GM18870 (cell line): Measurements from ENCODE around the gene HECW1.

Experiments used
- ATAC-seq: cut with Tn5 transposase; IDR thresholded peaks from one replicate; pipeline ENCODE4 v1.9.1; 2021; ENCODE audit warnings: moderate library complexity; ENCODE audit not compliant: unreplicated experiment

The HECW1 gene

GRCh38 chr7:43528576-43529354 is 416.3 kb downstream of the HECW1 start:
- ATAC-seq = no peak

- ATAC-seq = no peak
Observed at GRCh38 chr7:43530553-43531410, 418.3 kb downstream of the HECW1 start.

DNA sequence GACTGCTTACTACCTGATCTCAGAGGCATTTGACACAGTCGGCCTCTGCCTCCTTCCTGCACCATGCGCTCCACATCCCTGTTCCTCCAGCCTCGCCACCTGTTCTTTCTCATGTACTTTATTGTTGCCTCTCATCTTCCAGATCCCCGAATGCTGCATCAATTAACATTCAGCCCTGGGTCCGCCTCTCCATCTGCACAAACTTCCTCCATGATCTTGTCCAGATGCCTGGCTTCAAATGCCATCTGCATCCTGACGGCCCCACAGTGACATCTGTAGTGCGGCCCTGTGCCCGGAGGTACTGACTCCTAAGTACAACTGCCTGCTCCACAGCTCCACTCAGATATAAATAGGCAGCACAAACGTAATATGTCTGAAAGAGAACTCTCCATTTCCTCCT is 419.3 kb downstream of the HECW1 start:
- no peak for ATAC-seq

DNA sequence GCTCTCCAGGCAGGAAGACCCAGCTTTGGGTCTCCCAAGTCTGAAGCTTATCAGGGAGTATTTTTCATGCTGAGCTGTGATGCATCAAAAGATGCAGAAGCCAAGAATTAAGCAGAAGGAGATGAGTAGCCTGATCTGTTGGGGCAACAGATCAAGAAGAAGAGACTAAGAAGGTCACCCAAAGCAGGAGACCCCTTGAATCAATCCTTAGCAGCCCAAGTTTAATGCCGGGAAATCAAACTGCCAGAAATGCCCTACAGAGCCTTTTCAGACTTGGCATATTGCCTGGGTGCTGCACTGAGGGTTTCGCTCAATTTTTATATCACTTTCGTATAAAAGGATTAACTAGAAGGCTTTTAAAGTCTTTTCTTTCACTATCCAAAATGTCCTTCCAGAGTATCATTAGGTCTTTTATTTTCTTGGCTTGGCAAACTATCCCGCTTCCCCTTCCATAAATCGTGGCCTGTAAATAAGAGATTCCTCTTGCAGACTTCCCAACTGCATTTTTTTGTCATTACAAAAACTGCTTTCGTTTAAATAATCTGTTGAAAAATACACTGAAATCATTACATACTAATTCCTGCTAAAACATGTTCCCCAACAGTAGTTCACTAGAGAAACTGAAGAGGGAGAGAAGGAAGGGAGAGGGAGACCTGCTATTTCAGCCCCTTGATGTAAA is 421.5 kb downstream of the HECW1 start:
- no peak for ATAC-seq

DNA sequence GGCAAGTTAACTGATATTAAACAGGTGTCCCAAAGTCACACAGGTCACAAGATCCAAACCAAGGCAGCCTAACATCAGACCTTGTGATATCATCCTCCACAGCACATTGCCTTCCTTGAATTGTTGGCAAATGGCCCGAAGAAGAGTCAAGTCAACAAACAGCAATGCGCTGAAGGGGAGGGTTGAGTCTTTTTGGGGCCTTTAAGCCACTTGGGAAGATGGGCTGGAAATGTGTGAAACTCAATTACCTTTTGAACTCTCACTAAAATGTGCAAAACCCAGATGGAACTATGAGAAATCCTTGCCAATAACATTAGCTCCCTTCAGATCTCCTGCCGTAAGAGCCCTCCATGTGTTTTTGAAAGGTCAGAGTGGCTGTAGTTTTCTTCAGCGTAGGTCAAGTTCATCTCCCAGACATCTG is 422.6 kb downstream of the HECW1 start:
- ATAC-seq = no peak

DNA sequence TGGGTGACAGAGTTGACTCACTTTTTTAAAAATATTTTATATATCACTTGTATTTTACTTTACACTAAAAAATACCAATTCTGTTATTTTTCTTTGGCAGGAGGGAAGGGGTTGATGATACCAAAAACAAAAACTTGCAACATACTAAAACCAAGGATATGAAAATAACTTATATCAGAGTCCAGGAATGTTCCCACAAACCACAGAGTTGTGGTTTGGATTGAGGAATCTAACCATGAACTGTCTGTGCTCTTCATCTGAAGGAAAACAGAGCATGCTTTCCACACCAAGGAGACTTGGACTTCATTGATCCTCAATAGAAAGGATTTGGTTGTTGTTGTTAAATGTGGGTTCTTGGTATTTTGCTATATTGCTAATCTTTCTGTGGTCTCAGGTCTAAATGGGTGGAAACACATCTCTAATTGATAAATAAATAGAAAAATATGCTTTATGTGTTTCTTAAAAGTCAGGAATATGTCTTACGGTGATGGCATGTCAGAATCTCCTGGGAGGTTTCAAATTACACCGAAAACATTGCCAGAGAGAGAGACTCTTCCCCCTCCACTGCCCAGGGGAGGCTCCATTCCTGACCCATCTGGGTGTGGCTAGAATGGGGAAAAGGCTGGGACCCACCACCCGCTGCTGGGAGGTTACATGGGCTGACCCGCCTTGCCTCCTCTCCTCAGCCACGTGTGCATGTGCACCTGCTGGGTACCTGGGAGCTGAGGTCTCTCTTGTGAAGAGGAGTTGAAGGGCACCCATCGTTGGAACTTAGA is 423.6 kb downstream of the HECW1 start:
- ATAC-seq = no peak

- ATAC-seq = no peak
Observed at GRCh38 chr7:43536773-43537172, 424.3 kb downstream of the HECW1 start.

GRCh38 chr7:43537765-43538403 is 425.4 kb downstream of the HECW1 start:
- no peak for ATAC-seq

DNA sequence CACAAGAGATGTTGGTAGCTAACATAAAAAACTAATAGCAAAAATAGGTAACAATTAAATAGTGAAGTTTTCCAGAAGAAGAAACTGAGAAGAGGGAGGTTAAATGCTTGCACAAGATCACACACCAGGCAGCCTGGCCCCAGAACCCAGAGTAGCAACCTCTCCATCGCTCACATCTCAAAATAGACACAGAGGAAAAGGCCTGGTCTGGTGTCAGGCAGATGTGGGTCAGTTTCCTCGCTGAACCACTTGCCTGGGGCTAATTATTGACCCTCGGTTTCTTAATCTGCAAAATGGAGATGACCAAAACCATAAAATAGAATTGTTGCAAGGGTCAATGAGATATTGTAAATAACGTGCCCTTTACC is 425.9 kb downstream of the HECW1 start:
- no peak for ATAC-seq

GRCh38 chr7:43540471-43540870 is 428.0 kb downstream of the HECW1 start:
- ATAC-seq = no peak

GRCh38 chr7:43542716-43543115 is 430.3 kb downstream of the HECW1 start:
- ATAC-seq = no peak

DNA sequence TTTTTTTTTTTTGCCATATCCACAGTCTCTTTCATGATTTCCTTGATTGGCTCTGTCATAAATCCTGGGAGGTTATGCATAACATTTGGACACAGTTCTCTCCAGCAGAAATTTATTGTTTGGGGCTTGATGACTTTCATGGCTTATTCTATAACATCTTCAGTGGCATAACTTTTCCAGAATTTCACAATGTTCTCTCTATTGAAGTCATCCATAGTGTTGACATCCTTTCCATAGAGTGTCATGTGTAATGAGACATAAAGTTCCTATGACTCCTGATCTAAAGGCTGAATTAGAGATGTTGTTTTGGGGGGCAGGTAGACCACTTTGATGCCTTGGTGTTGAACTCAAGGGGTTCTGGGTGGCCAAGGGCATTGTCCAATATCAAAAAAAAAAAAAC is 433.8 kb downstream of the HECW1 start:
- ATAC-seq = no peak

GRCh38 chr7:43550427-43550826 is 438.0 kb downstream of the HECW1 start:
- no peak for ATAC-seq

DNA sequence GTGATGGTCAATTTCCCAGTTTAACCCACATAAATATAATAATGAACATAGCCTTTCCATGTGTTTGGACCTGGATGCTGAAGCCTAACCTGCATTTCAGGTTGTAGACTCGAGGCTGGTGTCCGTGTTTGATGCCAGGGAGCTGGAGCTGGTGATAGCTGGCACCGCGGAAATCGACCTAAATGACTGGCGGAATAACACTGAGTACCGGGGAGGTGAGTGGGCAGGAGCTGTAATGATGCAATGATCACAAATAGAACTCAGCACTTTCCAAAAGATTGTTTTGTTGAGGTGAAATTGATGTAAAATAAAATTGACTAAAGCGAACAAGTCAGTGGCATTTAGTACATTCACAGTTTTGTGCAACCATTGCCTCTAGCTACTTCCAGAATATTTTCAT is 439.7 kb downstream of the HECW1 start:
- no peak for ATAC-seq

- ATAC-seq = no peak
Observed at GRCh38 chr7:43553999-43554398, 441.6 kb downstream of the HECW1 start.

GRCh38 chr7:43554423-43554822 is 442.0 kb downstream of the HECW1 start:
- no peak for ATAC-seq

DNA sequence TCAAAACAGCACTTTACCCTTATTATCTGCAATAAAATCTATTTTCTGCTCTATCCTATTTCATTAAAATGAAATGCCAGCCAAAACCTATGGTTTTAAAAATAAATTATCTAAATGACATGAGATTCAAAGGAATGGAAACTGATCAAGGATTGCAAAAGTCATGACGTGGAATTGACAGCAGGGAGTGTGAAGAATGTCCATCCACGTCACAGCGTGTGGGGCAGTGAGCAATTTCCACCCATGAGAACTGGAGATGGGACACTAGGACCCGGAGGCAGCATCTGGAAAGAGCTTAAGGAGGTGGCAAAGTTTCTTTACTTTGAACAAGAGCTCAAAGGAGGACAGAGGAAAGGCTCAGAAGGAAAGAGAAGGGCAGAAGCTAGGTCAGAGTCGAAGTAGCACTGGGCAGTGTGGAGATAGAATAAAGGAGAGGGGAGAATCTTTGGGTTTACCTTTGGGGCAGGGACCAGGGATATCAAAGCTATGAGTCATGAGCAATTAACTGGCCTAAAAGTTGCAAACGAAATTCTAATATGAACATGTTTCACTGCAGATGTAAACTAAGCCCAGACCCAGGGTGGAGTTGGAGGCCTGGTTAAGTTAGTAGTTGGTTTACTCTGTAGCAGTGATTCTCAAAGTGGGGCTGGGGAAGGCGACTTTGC is 445.5 kb downstream of the HECW1 start:
- ATAC-seq = no peak

GRCh38 chr7:43559171-43559945 is 446.9 kb downstream of the HECW1 start:
- no peak for ATAC-seq

GRCh38 chr7:43559946-43560335 is 447.5 kb downstream of the HECW1 start:
- no peak for ATAC-seq
